Activated CD4-positive, alpha-beta T cell treated with anti-CD3 and anti-CD28 coated beads, Interleukin-2, amount 10 ng/mL, durations not matched to agents 7 days and 5 days (primary cell): Measurements from ENCODE around the gene TTC39A. TPM values are rescaled to one million over a fixed set of nuclear protein-coding genes. Genes with fewer than 3 reads are reported as not detected.

Experiments used
- CTCF ChIA-PET: fragments of 350-600 bp; sonication (Branson Sonifier 250); formaldehyde crosslinking; loops from one replicate; lab custom pipeline; 2021; ENCODE audit warnings: antibody characterized with exemption; lab: Charles Lee
- POLR2A ChIA-PET: fragments of 350-600 bp; sonication (Branson Sonifier 250); formaldehyde crosslinking; loops from one replicate; lab custom pipeline; 2021; ENCODE audit warnings: antibody characterized with exemption; lab: Charles Lee
- DNase-seq: peaks from one replicate; pipeline ENCODE4 v3.0.0-alpha.2; 2020
- H3K27ac Mint-ChIP-seq: one replicate; pipeline ENCODE4 v1.8.0; 2021; ENCODE audit warnings: mild to moderate bottlenecking, moderate library complexity, mixed read lengths
- H3K27me3 Mint-ChIP-seq: one replicate; pipeline ENCODE4 v1.8.0; 2021; ENCODE audit warnings: mixed read lengths
- H3K36me3 Mint-ChIP-seq: one replicate; pipeline ENCODE4 v1.8.0; 2021; ENCODE audit warnings: low read depth, mixed read lengths
- H3K4me1 Mint-ChIP-seq: one replicate; pipeline ENCODE4 v1.8.0; 2021; ENCODE audit warnings: mixed read lengths
- H3K4me3 Mint-ChIP-seq: one replicate; pipeline ENCODE4 v1.8.0; 2021; ENCODE audit warnings: mild to moderate bottlenecking, moderate library complexity, mixed read lengths
- H3K9me3 Mint-ChIP-seq: one replicate; pipeline ENCODE4 v1.8.0; 2021; ENCODE audit warnings: mixed read lengths
- total RNA-seq, 2 experiments: library from RNA; stranded (reverse); gene quantifications; one replicate each; pipeline ENCODE4 v1.2.3, GENCODE V29; 2021

TTC39A gene
- total RNA-seq, 2 experiments from 2014 or later: not detected

- no peaks in the 10 kb centered on the region for H3K9me3 Mint-ChIP-seq
- ChIA-PET CTCF (no interaction called here), POLR2A (no interaction called here)
- no peak for DNase-seq
- no peak overlapping the region for H3K4me3 Mint-ChIP-seq
- no peak overlapping the region for H3K27ac Mint-ChIP-seq
- H3K36me3 Mint-ChIP-seq: no peaks in the 10 kb centered on the region
- peaks cover 11% of the 10 kb centered on the region for H3K4me1 Mint-ChIP-seq
- no peaks in the 10 kb centered on the region for H3K27me3 Mint-ChIP-seq
Measured at GRCh38 chr1:51283979-51284378, 46.4 kb downstream of the TTC39A start.

- POLR2A ChIA-PET: no interaction called here
Measured at GRCh38 chr1:51282605-51283004, 47.8 kb downstream of the TTC39A start.

GRCh38 chr1:51281807-51282206 lies 48.6 kb downstream of the TTC39A start:
- no peak overlapping the region for H3K27ac Mint-ChIP-seq
- no peaks in the 10 kb centered on the region for H3K36me3 Mint-ChIP-seq
- DNase-seq: no peak
- POLR2A ChIA-PET: no interaction called here
- peaks cover 11% of the 10 kb centered on the region for H3K4me1 Mint-ChIP-seq
- no peaks in the 10 kb centered on the region for H3K9me3 Mint-ChIP-seq
- H3K27me3 Mint-ChIP-seq: no peaks in the 10 kb centered on the region
- CTCF ChIA-PET: interaction anchor here (1.1 kb wide), 1 partner anchor 49 kb away, joined by 3 read pairs; no protein-coding TSS in a partner anchor
- no peak overlapping the region for H3K4me3 Mint-ChIP-seq

More at GRCh38 chr1:51282605-51283004, 47.8 kb downstream of the TTC39A start:
- Mint-ChIP-seq H3K4me3 (no peak overlapping the region), H3K4me1 (peaks cover 11% of the 10 kb centered on the region), H3K27ac (no peak overlapping the region), H3K9me3 (no peaks in the 10 kb centered on the region), H3K36me3 (no peaks in the 10 kb centered on the region), H3K27me3 (no peaks in the 10 kb centered on the region)
- CTCF ChIA-PET: interaction anchor here (1.1 kb wide), 1 partner anchor 50 kb away, joined by 3 read pairs; no protein-coding TSS in a partner anchor
- DNase-seq: no peak

GRCh38 chr1:51280321-51280978 lies 49.9 kb downstream of the TTC39A start:
- H3K27me3 Mint-ChIP-seq: no peaks in the 10 kb centered on the region
- no peaks in the 10 kb centered on the region for H3K36me3 Mint-ChIP-seq
- ChIA-PET CTCF (interaction anchor here (1.3 to 1.8 kb wide), 2 partner anchors 16 to 17 kb away, joined by 3 to 7 read pairs; no protein-coding TSS in a partner anchor), POLR2A (no interaction called here)
- H3K9me3 Mint-ChIP-seq: no peaks in the 10 kb centered on the region
- no peak for DNase-seq
- no peak overlapping the region for H3K4me3 Mint-ChIP-seq
- H3K4me1 Mint-ChIP-seq: peaks cover 9% of the 10 kb centered on the region
- peak overlapping the region; percentile 54 for H3K27ac Mint-ChIP-seq

GRCh38 chr1:51276286-51276685 lies 54.1 kb downstream of the TTC39A start:
- no peak overlapping the region for H3K27ac Mint-ChIP-seq
- no peaks in the 10 kb centered on the region for H3K9me3 Mint-ChIP-seq
- no peak overlapping the region for H3K4me3 Mint-ChIP-seq
- CTCF ChIA-PET: interaction anchor here (1.8 kb wide), 1 partner anchor 20 kb away, joined by 8 read pairs; no protein-coding TSS in a partner anchor
- peaks cover 9% of the 10 kb centered on the region for H3K36me3 Mint-ChIP-seq
- H3K27me3 Mint-ChIP-seq: no peaks in the 10 kb centered on the region
- H3K4me1 Mint-ChIP-seq: peaks cover 5% of the 10 kb centered on the region
- no peak for DNase-seq
- POLR2A ChIA-PET: no interaction called here

- Mint-ChIP-seq H3K9me3 (no peaks in the 10 kb centered on the region), H3K27me3 (no peaks in the 10 kb centered on the region), H3K4me1 (peaks cover 3% of the 10 kb centered on the region), H3K36me3 (peaks cover 23% of the 10 kb centered on the region), H3K4me3 (no peak overlapping the region), H3K27ac (no peak overlapping the region)
- no peak for DNase-seq
- CTCF ChIA-PET: no interaction called here
- POLR2A ChIA-PET: no interaction called here
Measured at GRCh38 chr1:51274676-51275075, 55.7 kb downstream of the TTC39A start.

GRCh38 chr1:51272916-51273315 lies 57.4 kb downstream of the TTC39A start:
- no peak overlapping the region for H3K27ac Mint-ChIP-seq
- peaks cover 11% of the 10 kb centered on the region for H3K4me1 Mint-ChIP-seq
- peaks cover 27% of the 10 kb centered on the region for H3K36me3 Mint-ChIP-seq
- H3K27me3 Mint-ChIP-seq: no peaks in the 10 kb centered on the region
- H3K4me3 Mint-ChIP-seq: no peak overlapping the region
- no peaks in the 10 kb centered on the region for H3K9me3 Mint-ChIP-seq
- DNase-seq: no peak
- ChIA-PET POLR2A (no interaction called here), CTCF (interaction anchor here (1.3 kb wide), 1 partner anchor 24 kb away, joined by 4 read pairs; no protein-coding TSS in a partner anchor)

- CTCF ChIA-PET: interaction anchor here (0.9 to 1.2 kb wide), 2 partner anchors 10 to 28 kb away, joined by 3 read pairs; no protein-coding TSS in a partner anchor
Measured at GRCh38 chr1:51270751-51271150, 59.6 kb downstream of the TTC39A start.

GRCh38 chr1:51268634-51269033 lies 61.7 kb downstream of the TTC39A start:
- POLR2A ChIA-PET: no interaction called here
- Mint-ChIP-seq H3K9me3 (no peaks in the 10 kb centered on the region), H3K4me3 (no peak overlapping the region), H3K27me3 (no peaks in the 10 kb centered on the region), H3K27ac (no peak overlapping the region), H3K4me1 (peaks cover 35% of the 10 kb centered on the region), H3K36me3 (peaks cover 27% of the 10 kb centered on the region)
- CTCF ChIA-PET: interaction anchor here (0.7 to 1.3 kb wide), 2 partner anchors 27 to 28 kb away, joined by 3 to 5 read pairs; no protein-coding TSS in a partner anchor
- DNase-seq: no peak

More at GRCh38 chr1:51270751-51271150, 59.6 kb downstream of the TTC39A start:
- no peaks in the 10 kb centered on the region for H3K27me3 Mint-ChIP-seq
- peaks cover 30% of the 10 kb centered on the region for H3K36me3 Mint-ChIP-seq
- DNase-seq: no peak
- H3K27ac Mint-ChIP-seq: no peak overlapping the region
- H3K4me1 Mint-ChIP-seq: peaks cover 27% of the 10 kb centered on the region
- H3K4me3 Mint-ChIP-seq: no peak overlapping the region
- no peaks in the 10 kb centered on the region for H3K9me3 Mint-ChIP-seq
- POLR2A ChIA-PET: no interaction called here

GRCh38 chr1:51266791-51267190 lies 63.6 kb downstream of the TTC39A start:
- CTCF ChIA-PET: interaction anchor here (0.5 to 2.5 kb wide), 5 partner anchors 11 to 1592 kb away, joined by 3 to 7 read pairs (median 4); no protein-coding TSS in a partner anchor
- no peak for DNase-seq
- H3K27me3 Mint-ChIP-seq: no peaks in the 10 kb centered on the region
- no peak overlapping the region for H3K27ac Mint-ChIP-seq
- no peak overlapping the region for H3K4me3 Mint-ChIP-seq
- peaks cover 25% of the 10 kb centered on the region for H3K36me3 Mint-ChIP-seq
- POLR2A ChIA-PET: no interaction called here
- H3K4me1 Mint-ChIP-seq: peaks cover 37% of the 10 kb centered on the region
- H3K9me3 Mint-ChIP-seq: no peaks in the 10 kb centered on the region

GRCh38 chr1:51266181-51266580 lies 64.2 kb downstream of the TTC39A start:
- no peak overlapping the region for H3K4me3 Mint-ChIP-seq
- POLR2A ChIA-PET: no interaction called here
- H3K27me3 Mint-ChIP-seq: no peaks in the 10 kb centered on the region
- peaks cover 42% of the 10 kb centered on the region for H3K4me1 Mint-ChIP-seq
- no peaks in the 10 kb centered on the region for H3K9me3 Mint-ChIP-seq
- no peak overlapping the region for H3K27ac Mint-ChIP-seq
- CTCF ChIA-PET: interaction anchor here (1.8 to 2.5 kb wide), 2 partner anchors 30 to 65 kb away, joined by 3 to 7 read pairs; no protein-coding TSS in a partner anchor
- peaks cover 19% of the 10 kb centered on the region for H3K36me3 Mint-ChIP-seq
- no peak for DNase-seq

GRCh38 chr1:51265618-51266017 lies 64.7 kb downstream of the TTC39A start:
- peaks cover 14% of the 10 kb centered on the region for H3K36me3 Mint-ChIP-seq
- H3K9me3 Mint-ChIP-seq: no peaks in the 10 kb centered on the region
- ChIA-PET POLR2A (no interaction called here), CTCF (interaction anchor here (1.8 to 2.5 kb wide), 2 partner anchors 31 to 66 kb away, joined by 3 to 7 read pairs; no protein-coding TSS in a partner anchor)
- H3K4me3 Mint-ChIP-seq: no peak overlapping the region
- DNase-seq: no peak
- H3K27me3 Mint-ChIP-seq: no peaks in the 10 kb centered on the region
- no peak overlapping the region for H3K27ac Mint-ChIP-seq
- peaks cover 45% of the 10 kb centered on the region for H3K4me1 Mint-ChIP-seq

GRCh38 chr1:51264451-51264850 lies 65.9 kb downstream of the TTC39A start:
- H3K36me3 Mint-ChIP-seq: peaks cover 7% of the 10 kb centered on the region
- POLR2A ChIA-PET: no interaction called here
- no peaks in the 10 kb centered on the region for H3K9me3 Mint-ChIP-seq
- H3K4me3 Mint-ChIP-seq: no peak overlapping the region
- H3K27me3 Mint-ChIP-seq: no peaks in the 10 kb centered on the region
- no peak overlapping the region for H3K27ac Mint-ChIP-seq
- no peak for DNase-seq
- H3K4me1 Mint-ChIP-seq: peaks cover 45% of the 10 kb centered on the region
- CTCF ChIA-PET: interaction anchor here (1.8 kb wide), 1 partner anchor 67 kb away, joined by 3 read pairs; no protein-coding TSS in a partner anchor
